HepG2 (cell line): ENCODE data around the gene CLASRP. TPM values are rescaled to one million over a fixed set of nuclear protein-coding genes. Genes with fewer than 3 reads are reported as not detected.

Experiments used
- CEBPG ChIP-seq: IDR thresholded peaks from 2 replicates; pipeline ENCODE4 v1.6.1; 2016
- CHD2 ChIP-seq: IDR thresholded peaks from 2 replicates; pipeline ENCODE4 v1.6.1; 2011; ENCODE audit warnings: low read depth, low read length, improper control_type of control experiment
- DPF2 ChIP-seq: sonication (generic); formaldehyde crosslinking; IDR thresholded peaks from 2 replicates; pipeline ENCODE4 v1.4.0; 2020; ENCODE audit warnings: mild to moderate bottlenecking, low read depth, missing genetic modification reagents, borderline replicate concordance
- MAF1 ChIP-seq: sonication (generic); formaldehyde crosslinking; IDR thresholded peaks from 2 replicates; pipeline ENCODE4 v1.5.0; 2020; ENCODE audit warnings: missing genetic modification reagents, borderline replicate concordance
- MBD4 ChIP-seq: IDR thresholded peaks from 2 replicates; pipeline ENCODE4 v1.6.1; 2012; ENCODE audit warnings: low read length, inconsistent platforms, borderline replicate concordance
- MED8 ChIP-seq: sonication (generic); formaldehyde crosslinking; IDR thresholded peaks from 2 replicates; pipeline ENCODE4 v1.8.1; 2023; ENCODE audit warnings: mild to moderate bottlenecking, missing genetic modification reagents; ENCODE audit not compliant: insufficient replicate concordance
- NCOA1 ChIP-seq: sonication (generic); formaldehyde crosslinking; IDR thresholded peaks from 2 replicates; pipeline ENCODE4 v1.9.0; 2021; ENCODE audit warnings: missing genetic modification reagents
- NCOR1 ChIP-seq: fragments of 200-600 bp; sonication (generic); IDR thresholded peaks from 2 replicates; pipeline ENCODE4 v1.7.0; 2017; ENCODE audit warnings: antibody characterized with exemption, low read length, borderline replicate concordance
- POLR2AphosphoS5 ChIP-seq: IDR thresholded peaks from 2 replicates; pipeline ENCODE4 v1.6.1; 2012; ENCODE audit warnings: low read depth, low read length
- RARG ChIP-seq: sonication (generic); formaldehyde crosslinking; IDR thresholded peaks from 2 replicates; pipeline ENCODE4 v1.4.0; 2020; ENCODE audit warnings: low read depth, mild to moderate bottlenecking, missing genetic modification reagents
- RBM39 ChIP-seq: fragments of 200-400 bp; formaldehyde crosslinking; IDR thresholded peaks from one replicate; pipeline ENCODE4 v1.6.1; 2018; ENCODE audit warnings: antibody characterized with exemption, mild to moderate bottlenecking, low read depth, low read length; ENCODE audit not compliant: poor library complexity, severe bottlenecking
- SRY ChIP-seq: sonication (generic); formaldehyde crosslinking; IDR thresholded peaks from 2 replicates; pipeline ENCODE4 v1.8.0; 2022; ENCODE audit warnings: mild to moderate bottlenecking, missing genetic modification reagents
- THYN1 ChIP-seq: sonication (generic); formaldehyde crosslinking; IDR thresholded peaks from 2 replicates; pipeline ENCODE4 v1.8.1; 2023; ENCODE audit warnings: low read depth, mild to moderate bottlenecking, moderate library complexity, missing genetic modification reagents, borderline replicate concordance
- ZNF101 ChIP-seq: sonication (generic); formaldehyde crosslinking; IDR thresholded peaks from 2 replicates; pipeline ENCODE4 v1.4.0; 2020; ENCODE audit warnings: mild to moderate bottlenecking, low read depth, missing genetic modification reagents, borderline replicate concordance
- ZNF24 ChIP-seq: fragments of 450-650 bp; IDR thresholded peaks from 2 replicates; pipeline ENCODE4 v1.6.1; 2017; ENCODE audit warnings: antibody characterized with exemption, mild to moderate bottlenecking
- ZNF317 ChIP-seq: sonication (generic); formaldehyde crosslinking; IDR thresholded peaks from 2 replicates; pipeline ENCODE4 v1.5.0; 2020; ENCODE audit warnings: mild to moderate bottlenecking, missing genetic modification reagents
- ZNF816 ChIP-seq: sonication (generic); formaldehyde crosslinking; IDR thresholded peaks from 2 replicates; pipeline ENCODE4 v1.8.0; 2022; ENCODE audit warnings: missing genetic modification reagents, mild to moderate bottlenecking, borderline replicate concordance
- polyA plus RNA-seq, 8 experiments: library from polyadenylated mRNA; depleted of rRNA in 3 of 8; stranded (reverse) in 7 of 8; unstranded in 1 of 8; fragments of >200 nt; fragmentation: Illumina TruSeq in 4 of 8; extraction: Trizol in 4 of 8; gene quantifications; 2 replicates each; pipeline versions ENCODE4 v1.2.1 to v1.2.3, GENCODE V29; 2011 to 2016; ENCODE audit warnings: low read depth in 4 of 8, missing spikeins in 1 of 8, mixed read lengths in 1 of 8; ENCODE audit not compliant: insufficient read depth in 1 of 8
- total RNA-seq, 5 experiments: library from RNA; depleted of rRNA; stranded (reverse); fragments of >200 nt; fragmentation: Illumina TruSeq; extraction: Trizol; gene quantifications; 2 replicates each; pipeline ENCODE4 v1.2.3, GENCODE V29; 2016; ENCODE audit warnings: low read depth in 1 of 5
- TF ChIP-seq, protein P1 (sequence below): sonication (generic); formaldehyde crosslinking; IDR thresholded peaks from 2 replicates; pipeline ENCODE4 v1.5.1; 2020; ENCODE audit warnings: missing genetic modification reagents, mild to moderate bottlenecking, borderline replicate concordance
- TF ChIP-seq, protein P2 (sequence below): fragments of 450-650 bp; IDR thresholded peaks from 2 replicates; pipeline ENCODE4 v1.6.1; 2017
- TF ChIP-seq, protein P3 (sequence below): sonication (generic); formaldehyde crosslinking; IDR thresholded peaks from 2 replicates; pipeline ENCODE4; 2020; ENCODE audit warnings: missing genetic modification reagents, mild to moderate bottlenecking, borderline replicate concordance
- TF ChIP-seq, protein P4 (sequence below): sonication (generic); formaldehyde crosslinking; IDR thresholded peaks from 2 replicates; pipeline ENCODE4 v1.4.0; 2020; ENCODE audit warnings: missing genetic modification reagents, borderline replicate concordance

CLASRP gene
- total and polyA plus RNA-seq, 2 of the 13 experiments (the other 11 are each of a cell fraction or from before 2014, with no cell fraction given) = 32.0 to 51.4 TPM

DNA sequence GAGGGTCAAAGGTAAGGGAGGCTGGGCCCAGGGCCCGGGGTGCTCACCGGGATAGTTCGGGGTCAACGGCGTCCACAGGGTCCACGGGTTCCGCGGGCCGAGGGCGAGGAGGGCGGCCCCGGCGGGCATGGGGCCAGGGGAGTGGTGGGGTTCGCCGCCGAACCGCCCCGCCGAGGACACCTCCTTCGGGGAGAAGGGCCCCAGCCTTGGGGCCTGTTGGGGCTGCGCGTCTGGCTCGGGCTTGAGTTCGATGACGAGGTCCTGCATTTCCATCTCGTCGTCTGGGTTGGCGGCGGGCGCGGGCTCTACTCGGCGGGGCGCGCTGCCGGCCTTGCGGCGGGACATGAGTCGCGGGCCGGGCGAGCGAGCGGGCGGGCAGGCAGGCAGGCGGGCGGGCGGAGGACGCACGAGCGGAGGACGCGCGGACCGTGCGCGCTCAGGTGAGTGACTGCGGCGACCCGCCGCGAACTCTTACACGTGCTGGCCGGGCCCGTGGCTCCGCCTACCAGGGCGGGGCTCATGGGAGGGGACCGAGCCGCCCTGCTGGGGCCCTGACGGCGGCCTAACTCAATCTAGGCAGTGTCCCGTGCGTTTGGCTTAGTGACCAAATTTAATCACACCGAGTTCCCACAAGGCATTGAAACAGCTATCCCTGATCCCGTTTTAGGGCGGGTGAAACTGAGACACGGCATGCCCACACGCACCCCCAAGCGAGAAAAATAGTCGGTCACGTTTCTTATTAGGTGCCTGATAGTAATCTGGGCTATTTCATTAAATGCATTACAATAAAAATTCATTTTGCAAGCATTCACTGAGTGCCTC, 37.4 kb downstream of the CLASRP start, which contains the start of gene ZNF296 (continued):
- TF ChIP-seq RARG (CRISPR knock-in tag) = no peak
- TF ChIP-seq ZNF816 (CRISPR knock-in tag) = no peak
- no peak for TF ChIP-seq MED8 (CRISPR knock-in tag)
- TF ChIP-seq ZNF101 (CRISPR knock-in tag) = no peak
- TF ChIP-seq, protein P1, sequence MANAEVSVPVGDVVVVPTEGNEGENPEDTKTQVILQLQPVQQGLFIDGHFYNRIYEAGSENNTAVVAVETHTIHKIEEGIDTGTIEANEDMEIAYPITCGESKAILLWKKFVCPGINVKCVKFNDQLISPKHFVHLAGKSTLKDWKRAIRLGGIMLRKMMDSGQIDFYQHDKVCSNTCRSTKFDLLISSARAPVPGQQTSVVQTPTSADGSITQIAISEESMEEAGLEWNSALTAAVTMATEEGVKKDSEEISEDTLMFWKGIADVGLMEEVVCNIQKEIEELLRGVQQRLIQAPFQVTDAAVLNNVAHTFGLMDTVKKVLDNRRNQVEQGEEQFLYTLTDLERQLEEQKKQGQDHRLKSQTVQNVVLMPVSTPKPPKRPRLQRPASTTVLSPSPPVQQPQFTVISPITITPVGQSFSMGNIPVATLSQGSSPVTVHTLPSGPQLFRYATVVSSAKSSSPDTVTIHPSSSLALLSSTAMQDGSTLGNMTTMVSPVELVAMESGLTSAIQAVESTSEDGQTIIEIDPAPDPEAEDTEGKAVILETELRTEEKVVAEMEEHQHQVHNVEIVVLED = peak; percentile 60; the same call in 1 of the 2 replicates
- peak; percentile 70 for TF ChIP-seq POLR2AphosphoS5
- no peak for TF ChIP-seq ZNF24
- TF ChIP-seq, protein P2, sequence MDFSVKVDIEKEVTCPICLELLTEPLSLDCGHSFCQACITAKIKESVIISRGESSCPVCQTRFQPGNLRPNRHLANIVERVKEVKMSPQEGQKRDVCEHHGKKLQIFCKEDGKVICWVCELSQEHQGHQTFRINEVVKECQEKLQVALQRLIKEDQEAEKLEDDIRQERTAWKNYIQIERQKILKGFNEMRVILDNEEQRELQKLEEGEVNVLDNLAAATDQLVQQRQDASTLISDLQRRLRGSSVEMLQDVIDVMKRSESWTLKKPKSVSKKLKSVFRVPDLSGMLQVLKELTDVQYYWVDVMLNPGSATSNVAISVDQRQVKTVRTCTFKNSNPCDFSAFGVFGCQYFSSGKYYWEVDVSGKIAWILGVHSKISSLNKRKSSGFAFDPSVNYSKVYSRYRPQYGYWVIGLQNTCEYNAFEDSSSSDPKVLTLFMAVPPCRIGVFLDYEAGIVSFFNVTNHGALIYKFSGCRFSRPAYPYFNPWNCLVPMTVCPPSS = no peak
- TF ChIP-seq SRY = peak; percentile 78; the same call in 1 of the 2 replicates
- TF ChIP-seq NCOA1 = no peak
- TF ChIP-seq MBD4 = no peak
- no peak for TF ChIP-seq ZNF317 (CRISPR knock-in tag)
- no peak for TF ChIP-seq DPF2
- TF ChIP-seq, protein P3, sequence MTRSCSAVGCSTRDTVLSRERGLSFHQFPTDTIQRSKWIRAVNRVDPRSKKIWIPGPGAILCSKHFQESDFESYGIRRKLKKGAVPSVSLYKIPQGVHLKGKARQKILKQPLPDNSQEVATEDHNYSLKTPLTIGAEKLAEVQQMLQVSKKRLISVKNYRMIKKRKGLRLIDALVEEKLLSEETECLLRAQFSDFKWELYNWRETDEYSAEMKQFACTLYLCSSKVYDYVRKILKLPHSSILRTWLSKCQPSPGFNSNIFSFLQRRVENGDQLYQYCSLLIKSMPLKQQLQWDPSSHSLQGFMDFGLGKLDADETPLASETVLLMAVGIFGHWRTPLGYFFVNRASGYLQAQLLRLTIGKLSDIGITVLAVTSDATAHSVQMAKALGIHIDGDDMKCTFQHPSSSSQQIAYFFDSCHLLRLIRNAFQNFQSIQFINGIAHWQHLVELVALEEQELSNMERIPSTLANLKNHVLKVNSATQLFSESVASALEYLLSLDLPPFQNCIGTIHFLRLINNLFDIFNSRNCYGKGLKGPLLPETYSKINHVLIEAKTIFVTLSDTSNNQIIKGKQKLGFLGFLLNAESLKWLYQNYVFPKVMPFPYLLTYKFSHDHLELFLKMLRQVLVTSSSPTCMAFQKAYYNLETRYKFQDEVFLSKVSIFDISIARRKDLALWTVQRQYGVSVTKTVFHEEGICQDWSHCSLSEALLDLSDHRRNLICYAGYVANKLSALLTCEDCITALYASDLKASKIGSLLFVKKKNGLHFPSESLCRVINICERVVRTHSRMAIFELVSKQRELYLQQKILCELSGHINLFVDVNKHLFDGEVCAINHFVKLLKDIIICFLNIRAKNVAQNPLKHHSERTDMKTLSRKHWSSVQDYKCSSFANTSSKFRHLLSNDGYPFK = no peak
- no peak for TF ChIP-seq THYN1
- no peak for TF ChIP-seq RBM39
- no peak for TF ChIP-seq NCOR1
- no peak for TF ChIP-seq MAF1
- TF ChIP-seq CHD2 = no peak
- no peak for TF ChIP-seq CEBPG
- TF ChIP-seq, protein P4, sequence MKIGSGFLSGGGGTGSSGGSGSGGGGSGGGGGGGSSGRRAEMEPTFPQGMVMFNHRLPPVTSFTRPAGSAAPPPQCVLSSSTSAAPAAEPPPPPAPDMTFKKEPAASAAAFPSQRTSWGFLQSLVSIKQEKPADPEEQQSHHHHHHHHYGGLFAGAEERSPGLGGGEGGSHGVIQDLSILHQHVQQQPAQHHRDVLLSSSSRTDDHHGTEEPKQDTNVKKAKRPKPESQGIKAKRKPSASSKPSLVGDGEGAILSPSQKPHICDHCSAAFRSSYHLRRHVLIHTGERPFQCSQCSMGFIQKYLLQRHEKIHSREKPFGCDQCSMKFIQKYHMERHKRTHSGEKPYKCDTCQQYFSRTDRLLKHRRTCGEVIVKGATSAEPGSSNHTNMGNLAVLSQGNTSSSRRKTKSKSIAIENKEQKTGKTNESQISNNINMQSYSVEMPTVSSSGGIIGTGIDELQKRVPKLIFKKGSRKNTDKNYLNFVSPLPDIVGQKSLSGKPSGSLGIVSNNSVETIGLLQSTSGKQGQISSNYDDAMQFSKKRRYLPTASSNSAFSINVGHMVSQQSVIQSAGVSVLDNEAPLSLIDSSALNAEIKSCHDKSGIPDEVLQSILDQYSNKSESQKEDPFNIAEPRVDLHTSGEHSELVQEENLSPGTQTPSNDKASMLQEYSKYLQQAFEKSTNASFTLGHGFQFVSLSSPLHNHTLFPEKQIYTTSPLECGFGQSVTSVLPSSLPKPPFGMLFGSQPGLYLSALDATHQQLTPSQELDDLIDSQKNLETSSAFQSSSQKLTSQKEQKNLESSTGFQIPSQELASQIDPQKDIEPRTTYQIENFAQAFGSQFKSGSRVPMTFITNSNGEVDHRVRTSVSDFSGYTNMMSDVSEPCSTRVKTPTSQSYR (CRISPR knock-in tag) = no peak
